Measurements from ENCODE around the gene NUDT4.

NUDT4 gene

DNA sequence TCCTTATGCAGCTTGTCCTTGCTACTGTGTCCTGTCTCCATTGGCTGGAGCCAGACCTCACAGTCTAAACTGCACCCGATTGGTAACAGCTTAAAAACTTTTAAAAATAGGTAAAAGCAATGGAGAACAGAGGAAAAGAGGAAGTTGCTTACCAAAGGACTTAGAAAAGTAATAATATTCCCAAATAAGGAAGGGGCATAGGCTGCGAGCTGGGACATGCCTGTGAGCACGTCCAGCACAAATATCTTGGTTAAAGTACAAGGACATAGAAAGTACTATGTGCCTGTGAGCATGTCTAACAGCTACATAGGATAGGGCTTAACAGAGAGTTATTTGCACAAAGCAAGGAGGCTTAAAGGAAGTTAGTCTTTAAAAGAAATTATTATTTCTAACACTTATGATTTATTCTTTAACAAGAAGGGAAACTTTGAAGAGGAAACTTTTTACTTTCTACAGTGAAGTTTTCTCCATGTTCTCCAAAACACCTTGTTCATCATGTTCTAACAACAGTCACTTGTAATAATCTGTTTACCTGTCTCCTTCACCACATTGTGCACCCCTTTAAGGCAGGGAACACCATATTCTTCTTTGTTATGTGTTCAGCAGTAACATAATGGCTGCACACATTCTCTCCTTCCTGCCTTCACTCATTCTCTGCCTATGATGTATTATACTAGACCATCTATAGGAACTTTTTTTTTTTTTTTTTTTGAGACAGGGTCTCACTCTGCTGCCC, 73.9 kb downstream of the NUDT4 start:
- H3K27me3 ChIP-seq (ENCODE audit: low read depth, low read length) = no peaks in the 10 kb centered on the region
- H3K4me1 ChIP-seq (ENCODE audit: control insufficient read depth in 1 of 2, insufficient read depth in 2 of 2, low read length in 2 of 2) = no peaks in the 10 kb centered on the region
- H3K4me3 ChIP-seq (ENCODE audit: low read depth in 1 of 2, low read length in 2 of 2) = no peak overlapping the region
- H3K9me3 ChIP-seq (ENCODE audit: control insufficient read depth in 1 of 2, low read length in 2 of 2) = no peaks in the 10 kb centered on the region
- no peak overlapping the region for H3K27ac ChIP-seq (ENCODE audit: low read length)
- H3K36me3 ChIP-seq (ENCODE audit: control insufficient read depth in 1 of 2, insufficient read depth in 2 of 2, low read length in 2 of 2) = no peaks in the 10 kb centered on the region

DNA sequence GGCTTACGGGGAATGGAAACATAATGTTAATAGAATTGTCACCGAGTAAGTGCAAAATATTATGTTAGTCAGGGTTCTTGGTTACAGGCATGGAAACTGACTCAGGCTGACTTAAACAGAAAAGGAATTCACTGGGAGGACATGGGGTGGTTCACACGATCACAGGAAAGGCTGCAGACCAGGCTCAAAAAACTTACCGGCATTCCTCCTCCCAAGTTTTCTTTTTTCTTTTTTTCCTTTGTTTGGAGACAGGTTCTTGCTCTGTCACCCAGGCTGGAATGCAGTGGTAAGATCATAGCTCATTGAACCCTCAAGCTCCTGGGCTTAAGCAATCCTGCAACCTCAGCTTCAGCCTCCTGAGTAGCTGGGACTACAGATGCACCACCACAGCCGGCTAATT, 75.9 kb downstream of the NUDT4 start:
- no peaks in the 10 kb centered on the region for H3K36me3 ChIP-seq (ENCODE audit: control insufficient read depth in 1 of 2, insufficient read depth in 2 of 2, low read length in 2 of 2)
- no peak overlapping the region for H3K27ac ChIP-seq (ENCODE audit: low read length)
- H3K9me3 ChIP-seq (ENCODE audit: control insufficient read depth in 1 of 2, low read length in 2 of 2) = no peaks in the 10 kb centered on the region
- no peaks in the 10 kb centered on the region for H3K4me1 ChIP-seq (ENCODE audit: control insufficient read depth in 1 of 2, insufficient read depth in 2 of 2, low read length in 2 of 2)
- no peaks in the 10 kb centered on the region for H3K27me3 ChIP-seq (ENCODE audit: low read depth, low read length)
- no peak overlapping the region for H3K4me3 ChIP-seq (ENCODE audit: low read depth in 1 of 2, low read length in 2 of 2)

DNA sequence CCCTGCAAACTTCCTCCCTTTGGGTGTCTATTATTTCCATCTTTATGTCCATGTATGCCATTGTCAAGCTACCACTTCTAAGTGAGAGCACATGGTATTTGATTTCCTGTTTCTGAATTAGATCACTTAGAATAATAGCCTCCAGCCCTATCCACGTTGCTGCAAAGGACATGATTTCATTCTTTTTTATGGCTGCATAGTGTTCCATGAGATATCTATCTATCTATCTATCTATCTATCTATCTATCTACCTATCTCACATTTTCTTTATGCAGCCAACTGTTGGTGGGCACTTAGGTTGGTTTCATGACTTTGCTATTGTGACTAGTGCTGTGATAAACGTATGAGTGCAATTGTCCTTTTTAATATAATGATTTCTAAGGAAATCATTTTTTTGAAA, 78.4 kb downstream of the NUDT4 start:
- no peak overlapping the region for H3K4me3 ChIP-seq (ENCODE audit: low read depth in 1 of 2, low read length in 2 of 2)
- no peaks in the 10 kb centered on the region for H3K9me3 ChIP-seq (ENCODE audit: control insufficient read depth in 1 of 2, low read length in 2 of 2)
- no peaks in the 10 kb centered on the region for H3K36me3 ChIP-seq (ENCODE audit: control insufficient read depth in 1 of 2, insufficient read depth in 2 of 2, low read length in 2 of 2)
- no peak overlapping the region for H3K27ac ChIP-seq (ENCODE audit: low read length)
- H3K27me3 ChIP-seq (ENCODE audit: low read depth, low read length) = no peaks in the 10 kb centered on the region
- no peaks in the 10 kb centered on the region for H3K4me1 ChIP-seq (ENCODE audit: control insufficient read depth in 1 of 2, insufficient read depth in 2 of 2, low read length in 2 of 2)

All from muscle layer of duodenum (tissue), 2 donors.